Measurements from ENCODE around the gene PLCD1. TPM values are rescaled to one million over a fixed set of nuclear protein-coding genes. Genes with fewer than 3 reads are reported as not detected.

Gene PLCD1
- total RNA-seq, 1 donor from 2014 or later = 16.7 TPM

DNA sequence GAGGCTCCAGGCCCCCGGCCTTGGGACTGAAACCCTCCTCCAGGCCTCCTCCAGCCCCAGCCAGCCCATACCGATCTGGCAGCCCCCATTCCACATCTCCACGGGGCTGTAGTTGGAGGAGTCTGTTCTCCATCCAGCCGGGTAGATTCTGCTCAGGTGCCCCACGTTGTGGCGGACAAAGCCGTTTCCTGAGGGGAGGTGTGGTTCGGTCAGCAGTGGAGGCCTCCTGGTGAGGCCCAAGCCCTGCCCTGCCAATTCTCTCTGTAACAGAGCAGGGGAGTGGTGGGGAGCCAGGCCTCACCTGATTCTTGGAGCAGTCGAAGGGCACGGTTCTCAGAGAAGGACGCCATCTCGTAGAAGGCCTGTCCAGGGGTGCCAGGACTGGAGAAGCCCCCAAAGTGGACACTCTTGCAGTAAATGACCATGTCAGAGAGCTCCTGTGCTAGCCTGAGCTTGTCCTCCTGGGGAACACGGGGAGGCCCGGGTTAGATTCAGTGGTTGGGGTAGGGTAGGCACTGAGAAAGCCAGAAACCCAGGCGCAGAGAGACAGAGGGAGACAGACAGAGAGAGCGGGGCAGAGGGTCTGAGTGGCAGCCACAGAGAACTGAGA lies 20.4 kb downstream of the PLCD1 start:
- Histone ChIP-seq H3K4me2 (ENCODE audit: low read length) (no peak overlapping the region), H2AFZ (ENCODE audit: low read depth, low read length) (no peak overlapping the region), H3K9me3 (ENCODE audit: insufficient read depth, low read depth, low read length) (no peaks in the 10 kb centered on the region), H3K9ac (ENCODE audit: low read length) (no peak overlapping the region), H3K4me1 (ENCODE audit: insufficient read depth, low read length) (peaks cover 6% of the 10 kb centered on the region), H3K36me3 (ENCODE audit: insufficient read depth, low read length) (no peaks in the 10 kb centered on the region), H3K27ac (ENCODE audit: low read depth, low read length) (no peak overlapping the region), H3K27me3 (ENCODE audit: insufficient read depth, low read length) (no peaks in the 10 kb centered on the region), H4K20me1 (ENCODE audit: insufficient read depth, low read length) (peaks cover 6% of the 10 kb centered on the region), H3K79me2 (ENCODE audit: insufficient read depth, low read length) (no peaks in the 10 kb centered on the region), H3K4me3 (ENCODE audit: insufficient read depth, low read depth, low read length) (no peak overlapping the region)
- H3K27ac Mint-ChIP-seq (ENCODE audit: unreplicated experiment) = no peak overlapping the region
- DNase-seq (ENCODE audit: low read depth) (no peak), FAIRE-seq (no peak)
- H3K36me3 Mint-ChIP-seq (ENCODE audit: low read depth, unreplicated experiment) = peaks cover 11% of the 10 kb centered on the region
- H3K4me3 Mint-ChIP-seq (ENCODE audit: unreplicated experiment) = no peak overlapping the region
- peaks cover 5% of the 10 kb centered on the region for H3K4me1 Mint-ChIP-seq (ENCODE audit: low read depth, unreplicated experiment)
- H3K9me3 Mint-ChIP-seq (ENCODE audit: unreplicated experiment) = no peaks in the 10 kb centered on the region
- TF ChIP-seq, protein P1, sequence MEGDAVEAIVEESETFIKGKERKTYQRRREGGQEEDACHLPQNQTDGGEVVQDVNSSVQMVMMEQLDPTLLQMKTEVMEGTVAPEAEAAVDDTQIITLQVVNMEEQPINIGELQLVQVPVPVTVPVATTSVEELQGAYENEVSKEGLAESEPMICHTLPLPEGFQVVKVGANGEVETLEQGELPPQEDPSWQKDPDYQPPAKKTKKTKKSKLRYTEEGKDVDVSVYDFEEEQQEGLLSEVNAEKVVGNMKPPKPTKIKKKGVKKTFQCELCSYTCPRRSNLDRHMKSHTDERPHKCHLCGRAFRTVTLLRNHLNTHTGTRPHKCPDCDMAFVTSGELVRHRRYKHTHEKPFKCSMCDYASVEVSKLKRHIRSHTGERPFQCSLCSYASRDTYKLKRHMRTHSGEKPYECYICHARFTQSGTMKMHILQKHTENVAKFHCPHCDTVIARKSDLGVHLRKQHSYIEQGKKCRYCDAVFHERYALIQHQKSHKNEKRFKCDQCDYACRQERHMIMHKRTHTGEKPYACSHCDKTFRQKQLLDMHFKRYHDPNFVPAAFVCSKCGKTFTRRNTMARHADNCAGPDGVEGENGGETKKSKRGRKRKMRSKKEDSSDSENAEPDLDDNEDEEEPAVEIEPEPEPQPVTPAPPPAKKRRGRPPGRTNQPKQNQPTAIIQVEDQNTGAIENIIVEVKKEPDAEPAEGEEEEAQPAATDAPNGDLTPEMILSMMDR (IDR thresholded peaks at IDR 0.05; ENCODE audit: insufficient read depth, low read depth, low read length) = no peak
- no peak for TF ChIP-seq EZH2 (IDR thresholded peaks at IDR 0.05; ENCODE audit: insufficient read depth, low read length)
- H3K27me3 Mint-ChIP-seq (ENCODE audit: low read depth, unreplicated experiment) = no peaks in the 10 kb centered on the region

DNA sequence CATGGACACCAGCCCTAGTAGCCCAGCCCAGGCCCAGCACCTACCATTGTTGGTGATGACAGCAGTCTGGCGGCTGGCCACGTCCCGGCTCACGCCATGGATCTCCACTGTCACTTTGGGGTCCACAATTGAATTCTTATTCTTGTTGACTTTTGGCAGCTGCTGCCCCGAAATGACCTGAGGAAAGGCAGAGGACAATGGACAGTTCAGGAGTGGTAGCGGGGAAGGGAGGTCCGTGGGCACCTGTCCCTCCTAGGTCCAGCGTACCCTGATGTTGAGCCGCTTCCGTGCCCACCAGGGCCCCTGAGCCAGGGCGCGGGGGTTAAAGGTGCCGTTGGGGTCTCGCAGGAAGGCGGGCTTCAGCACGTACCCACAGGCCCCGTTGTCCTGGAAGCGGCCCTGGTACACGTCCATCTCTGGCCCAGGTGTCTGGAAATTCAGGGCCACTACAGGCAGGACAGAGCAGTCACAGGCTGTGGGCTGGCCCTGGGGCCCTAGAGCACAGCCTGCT lies 21.2 kb downstream of the PLCD1 start:
- Histone ChIP-seq H3K27ac (ENCODE audit: low read depth, low read length) (no peak overlapping the region), H3K4me2 (ENCODE audit: low read length) (no peak overlapping the region), H3K4me3 (ENCODE audit: insufficient read depth, low read depth, low read length) (no peak overlapping the region), H3K79me2 (ENCODE audit: insufficient read depth, low read length) (no peaks in the 10 kb centered on the region), H3K4me1 (ENCODE audit: insufficient read depth, low read length) (peaks cover 6% of the 10 kb centered on the region), H3K9me3 (ENCODE audit: insufficient read depth, low read depth, low read length) (no peaks in the 10 kb centered on the region), H3K27me3 (ENCODE audit: insufficient read depth, low read length) (no peaks in the 10 kb centered on the region), H4K20me1 (ENCODE audit: insufficient read depth, low read length) (peaks cover 6% of the 10 kb centered on the region), H3K36me3 (ENCODE audit: insufficient read depth, low read length) (no peaks in the 10 kb centered on the region), H3K9ac (ENCODE audit: low read length) (no peak overlapping the region), H2AFZ (ENCODE audit: low read depth, low read length) (no peak overlapping the region)
- Mint-ChIP-seq H3K9me3 (ENCODE audit: unreplicated experiment) (no peaks in the 10 kb centered on the region), H3K36me3 (ENCODE audit: low read depth, unreplicated experiment) (peaks cover 8% of the 10 kb centered on the region), H3K4me1 (ENCODE audit: low read depth, unreplicated experiment) (peaks cover 5% of the 10 kb centered on the region), H3K27ac (ENCODE audit: unreplicated experiment) (no peak overlapping the region), H3K27me3 (ENCODE audit: low read depth, unreplicated experiment) (no peaks in the 10 kb centered on the region), H3K4me3 (ENCODE audit: unreplicated experiment) (no peak overlapping the region)
- TF ChIP-seq, protein P1 (IDR thresholded peaks at IDR 0.05; ENCODE audit: insufficient read depth, low read depth, low read length) = no peak
- no peak for TF ChIP-seq EZH2 (IDR thresholded peaks at IDR 0.05; ENCODE audit: insufficient read depth, low read length)
- no peak for FAIRE-seq
- DNase-seq (ENCODE audit: low read depth) = no peak

DNA sequence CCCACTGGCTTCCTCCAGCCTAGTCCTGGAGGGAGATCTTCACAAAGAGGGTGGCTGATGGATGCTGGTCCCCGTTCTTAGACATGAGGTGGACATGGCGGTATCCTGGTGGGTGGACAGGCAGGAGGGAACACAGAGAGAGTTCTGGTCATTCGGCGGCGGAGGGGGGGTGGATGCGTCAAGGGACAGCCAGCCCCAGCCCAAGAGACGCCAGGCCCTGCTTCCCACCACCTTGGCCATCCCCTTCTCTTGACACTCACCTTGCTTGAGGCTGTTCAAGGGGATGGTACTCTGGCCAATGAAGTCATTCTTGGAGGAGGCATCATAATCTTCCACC lies 21.7 kb downstream of the PLCD1 start:
- Histone ChIP-seq H3K27ac (ENCODE audit: low read depth, low read length) (no peak overlapping the region), H3K27me3 (ENCODE audit: insufficient read depth, low read length) (no peaks in the 10 kb centered on the region), H3K4me2 (ENCODE audit: low read length) (no peak overlapping the region), H3K9ac (ENCODE audit: low read length) (no peak overlapping the region), H4K20me1 (ENCODE audit: insufficient read depth, low read length) (peaks cover 6% of the 10 kb centered on the region), H3K4me1 (ENCODE audit: insufficient read depth, low read length) (peaks cover 6% of the 10 kb centered on the region), H2AFZ (ENCODE audit: low read depth, low read length) (no peak overlapping the region), H3K79me2 (ENCODE audit: insufficient read depth, low read length) (no peaks in the 10 kb centered on the region), H3K4me3 (ENCODE audit: insufficient read depth, low read depth, low read length) (no peak overlapping the region), H3K36me3 (ENCODE audit: insufficient read depth, low read length) (no peaks in the 10 kb centered on the region), H3K9me3 (ENCODE audit: insufficient read depth, low read depth, low read length) (no peaks in the 10 kb centered on the region)
- no peaks in the 10 kb centered on the region for H3K9me3 Mint-ChIP-seq (ENCODE audit: unreplicated experiment)
- peaks cover 5% of the 10 kb centered on the region for H3K4me1 Mint-ChIP-seq (ENCODE audit: low read depth, unreplicated experiment)
- no peak overlapping the region for H3K27ac Mint-ChIP-seq (ENCODE audit: unreplicated experiment)
- H3K27me3 Mint-ChIP-seq (ENCODE audit: low read depth, unreplicated experiment) = no peaks in the 10 kb centered on the region
- H3K36me3 Mint-ChIP-seq (ENCODE audit: low read depth, unreplicated experiment) = peaks cover 8% of the 10 kb centered on the region
- DNase-seq (ENCODE audit: low read depth) (no peak), FAIRE-seq (no peak)
- TF ChIP-seq, protein P1 (IDR thresholded peaks at IDR 0.05; ENCODE audit: insufficient read depth, low read depth, low read length) = no peak
- no peak for TF ChIP-seq EZH2 (IDR thresholded peaks at IDR 0.05; ENCODE audit: insufficient read depth, low read length)
- H3K4me3 Mint-ChIP-seq (ENCODE audit: unreplicated experiment) = no peak overlapping the region
